K562 (cell line): ENCODE measurements around the gene POFUT2. TPM values are rescaled to one million over a fixed set of nuclear protein-coding genes. Genes with fewer than 3 reads are reported as not detected.

Source experiments
- ATAC-seq: fragments of 200-7000 bp; cut with Tn5 transposase; 3 replicates; pipeline ENCODE4 v1.9.1; 2020; ENCODE audit warnings: moderate library complexity
- BruUV-seq: library from RNA; stranded (reverse); fragments of 400-500 nt; replicated peaks from 2 replicates; lab custom pipeline; 2021; lab: Mats Ljungman, UMichigan
- CTCF ChIA-PET: fragments of 300-600 bp; formaldehyde crosslinking; extraction: SDS; loops from one replicate; lab custom pipeline; 2021; ENCODE audit warnings: low intra/inter-chr PET ratio; lab: Yijun Ruan, JAX
- POLR2A ChIA-PET: fragments of 300-600, 350-650 bp; sonication (Branson Sonifier 250); formaldehyde crosslinking; extraction: SDS; loops from one replicate; lab custom pipeline; 2021; ENCODE audit warnings: antibody characterized with exemption, inconsistent platforms; lab: Yijun Ruan, JAX
- DNase-seq, 4 experiments: peaks; one replicate each; pipeline versions ENCODE4 v3.0.0 to v3.0.0-alpha.2; 2011 to 2018; ENCODE audit warnings: low spot score in 3 of 4, mixed read lengths in 3 of 4; ENCODE audit errors: extremely low read depth in 1 of 4
- FAIRE-seq: peaks from 2 replicates; lab custom pipeline; 2011; peaks lifted over from hg19 to GRCh38; lab: Jason Lieb, UNC
- H2AFZ ChIP-seq: 2 replicates; pipeline ENCODE4 v1.6.0; 2011; ENCODE audit warnings: low read depth, low read length, control low read depth, inconsistent platforms
- H3K27ac ChIP-seq: fragments of 200-600 bp; 3 replicates; pipeline ENCODE4 v1.8.0; 2011; ENCODE audit warnings: low read depth, mild to moderate bottlenecking, control low read depth, inconsistent platforms, low read length, moderate library complexity, mixed read lengths; ENCODE audit errors: extremely low read depth
- H3K27me3 ChIP-seq, 2 experiments: fragments of 300-600 bp in 1 of 2; 2 replicates in 1 of 2; 3 replicates in 1 of 2; pipeline versions ENCODE4 v1.6.0 to v1.8.0; 2011; ENCODE audit warnings: inconsistent platforms in 2 of 2, low read length in 2 of 2, mild to moderate bottlenecking in 1 of 2, mixed read lengths in 1 of 2, moderate library complexity in 1 of 2; ENCODE audit not compliant: control insufficient read depth in 2 of 2, insufficient read depth in 2 of 2
- H3K36me3 ChIP-seq: fragments of 300-600 bp; 3 replicates; pipeline ENCODE4 v1.8.0; 2011; ENCODE audit warnings: mild to moderate bottlenecking, low read length, inconsistent platforms; ENCODE audit not compliant: control insufficient read depth, insufficient read depth
- H3K4me1 ChIP-seq, 2 experiments: fragments of 200-600 bp in 1 of 2; replicated peaks in 1 of 2; 2 replicates in 1 of 2; 3 replicates in 1 of 2; pipeline versions ENCODE4 v1.5.1 to v1.8.0; 2011; ENCODE audit warnings: inconsistent platforms in 2 of 2, low read length in 2 of 2, mild to moderate bottlenecking in 1 of 2, mixed read lengths in 1 of 2, moderate library complexity in 1 of 2; ENCODE audit not compliant: control insufficient read depth in 2 of 2, insufficient read depth in 2 of 2
- H3K4me2 ChIP-seq: 2 replicates; pipeline ENCODE4 v1.6.1; 2011; ENCODE audit warnings: low read length, control low read depth, inconsistent platforms, mixed read lengths; ENCODE audit not compliant: insufficient read depth
- H3K4me3 ChIP-seq: fragments of 200-600 bp; sonication (generic), shearing (Covaris generic); 2 replicates; pipeline ENCODE4 v1.5.1; 2016; ENCODE audit warnings: control low read depth, inconsistent platforms
- H3K79me2 ChIP-seq: fragments of 200-600 bp; 3 replicates; pipeline ENCODE4 v1.8.0; 2011; ENCODE audit warnings: low read length, inconsistent platforms; ENCODE audit not compliant: control insufficient read depth, insufficient read depth
- H3K9ac ChIP-seq, 2 experiments: 2 replicates each; pipeline versions ENCODE4 v1.6.0 to v1.6.1; 2011; ENCODE audit warnings: low read depth in 2 of 2, low read length in 2 of 2, control low read depth in 1 of 2, inconsistent platforms in 1 of 2, mild to moderate bottlenecking in 1 of 2, mixed read lengths in 1 of 2; ENCODE audit not compliant: insufficient read depth in 1 of 2
- H3K9me1 ChIP-seq: one replicate; pipeline ENCODE4 v1.6.0; 2011; ENCODE audit warnings: inconsistent platforms, mild to moderate bottlenecking, low read length, moderate library complexity; ENCODE audit not compliant: control insufficient read depth, insufficient read depth
- H3K9me3 ChIP-seq: replicated peaks from 2 replicates; pipeline ENCODE4 v1.5.1; 2011; ENCODE audit warnings: low read depth, low read length, inconsistent platforms; ENCODE audit not compliant: control insufficient read depth, insufficient read depth
- H4K20me1 ChIP-seq: replicated peaks from 2 replicates; pipeline ENCODE4 v1.6.1; 2011; ENCODE audit warnings: low read length, inconsistent platforms, mixed read lengths; ENCODE audit not compliant: control insufficient read depth, insufficient read depth
- OTX1 ChIP-seq: fragments of 450-650 bp; formaldehyde crosslinking; IDR thresholded peaks from 2 replicates; pipeline ENCODE4 v1.4.0; 2022; ENCODE audit warnings: mild to moderate bottlenecking
- PHF8 ChIP-seq: fragments of 200-600 bp; sonication (generic); IDR thresholded peaks from 2 replicates; pipeline ENCODE4 v1.6.1; 2012; ENCODE audit warnings: mixed run types, mild to moderate bottlenecking, inconsistent platforms, low read length, moderate library complexity, borderline replicate concordance
- SRSF3 ChIP-seq: fragments of 200-400 bp; formaldehyde crosslinking; IDR thresholded peaks from 2 replicates; pipeline ENCODE4 v1.6.1; 2016; ENCODE audit warnings: mild to moderate bottlenecking, low read length, moderate library complexity; ENCODE audit not compliant: insufficient read depth
- USF2 ChIP-seq: sonication (generic); formaldehyde crosslinking; IDR thresholded peaks from 2 replicates; pipeline ENCODE4 v1.5.0; 2020; ENCODE audit warnings: missing genetic modification reagents
- ZBTB40 ChIP-seq, 2 experiments: fragments of 450-650 bp in 1 of 2; sonication (generic) in 1 of 2; formaldehyde crosslinking in 1 of 2; IDR thresholded peaks; 2 replicates each; pipeline versions ENCODE4 v1.7.1 to v1.9.0; 2016 to 2022; ENCODE audit warnings: inconsistent platforms in 1 of 2, mild to moderate bottlenecking in 1 of 2, missing genetic modification reagents in 1 of 2
- WGBS: fragments of 100-300 bp; shearing (Covaris generic); methylation state at CpG from one replicate; pipeline ENCODE4 v1.1.6; 2016; ENCODE audit warnings: low coverage, mixed read lengths; ENCODE audit not compliant: insufficient coverage; ENCODE audit errors: missing lambda C conversion rate; 5-methylcytosine and 5-hydroxymethylcytosine counted together
- in situ Hi-C: fragments of 300-500 bp; cut with MboI; formaldehyde crosslinking; loops from 4 replicates; pipeline ENCODE4 v1.15.0; 2018; ENCODE audit warnings: inconsistent platforms, mixed read lengths
- intact Hi-C: fragments of 100-400 bp; cut with micrococcal nuclease; formaldehyde crosslinking; loops from 2 replicates; pipeline ENCODE4 v1.14.2; 2022
- polyA plus RNA-seq, 8 experiments: library from polyadenylated mRNA; depleted of rRNA in 4 of 8; stranded (reverse) in 5 of 8; unstranded in 3 of 8; fragments of >200 nt; fragmentation: Nextera tagmentation in 2 of 8; fragmentation: Illumina TruSeq in 1 of 8; extraction: Ambion mirVana in 2 of 8; extraction: Trizol in 1 of 8; gene quantifications; 2 replicates each; pipeline versions ENCODE4 v1.2.1 to v1.2.3, GENCODE V29; 2011 to 2014; ENCODE audit warnings: inconsistent platforms in 1 of 8, missing spikeins in 1 of 8
- total RNA-seq, 7 experiments: library from RNA; depleted of rRNA in 6 of 7; stranded (reverse); fragments of >200 nt in 6 of 7; fragmentation: Illumina TruSeq in 2 of 7; extraction: Trizol in 2 of 7; gene quantifications; 2 replicates each; pipeline versions ENCODE4 v1.2.1 to v1.2.3, GENCODE V29; 2011 to 2021; ENCODE audit warnings: low replicate concordance in 1 of 7

The POFUT2 gene
- total and polyA plus RNA-seq, 9 of the 15 experiments (the other 6 are each of a cell fraction or from before 2014, with no cell fraction given): 1.1 to 24.2 (median 11.0) TPM

GRCh38 chr21:45289655-45290515, 2.2 kb upstream of the POFUT2 start:
- Histone ChIP-seq H2AFZ (no peak overlapping the region), H3K36me3 (peaks cover 11% of the 10 kb centered on the region; the same call in 2 of the 3 replicates), H3K4me1 (peaks cover 12 to 52% of the 10 kb centered on the region in 2 experiments; a peak in 4 of 5 replicates), H3K9ac (no peak overlapping the region), H4K20me1 (no peaks in the 10 kb centered on the region), H3K9me3 (no peaks in the 10 kb centered on the region), H3K9me1 (peaks cover 4% of the 10 kb centered on the region), H3K79me2 (peaks cover 13% of the 10 kb centered on the region; the same call in 2 of the 3 replicates), H3K4me3 (no peak overlapping the region), H3K27ac (no peak overlapping the region), H3K4me2 (no peak overlapping the region), H3K27me3 (no peaks in the 10 kb centered on the region)
- ATAC-seq (no peak), DNase-seq (peak in 2 of 4 experiments; percentile 32 to 49), FAIRE-seq (peak; percentile 54)
- 71% methylated on average over 17 of the region's 19 CpGs for WGBS
- no TSS peak for BruUV-seq
- POLR2A ChIA-PET: interaction anchor here (0.6 to 1.5 kb wide), 12 partner anchors 9 to 335 kb away, joined by 3 to 4 read pairs (median 3); no protein-coding TSS in a partner anchor
- CTCF ChIA-PET: interaction anchor here (1.3 to 6.1 kb wide), 2 partner anchors 149 to 152 kb away, joined by 4 to 100 read pairs; no protein-coding TSS in a partner anchor
- in situ Hi-C loops (loop anchor here (5.0 kb wide), 1 partner anchor 143 kb away; no protein-coding TSS in a partner anchor), intact Hi-C loops (loop anchor here (5.0 kb wide), 2 partner anchors 252 to 302 kb away; partner anchors contain the start of gene SLC19A1)
- TF ChIP-seq OTX1 (no peak), PHF8 (no peak), ZBTB40 (IDR thresholded peaks at IDR 0.05) (no peak), ZBTB40 (CRISPR knock-in tag; IDR thresholded peaks at IDR 0.05) (no peak), SRSF3 (no peak), USF2 (CRISPR knock-in tag) (peak; percentile 20; the same call in 1 of the 2 replicates)
